GM21423 (cell line): Measurements from ENCODE around the gene NUF2.

Experiments
- ATAC-seq: cut with Tn5 transposase; IDR thresholded peaks from one replicate; pipeline ENCODE4 v1.9.1; 2021; ENCODE audit warnings: mild to moderate bottlenecking, moderate library complexity; ENCODE audit not compliant: unreplicated experiment

NUF2 gene

GRCh38 chr1:163399001-163399400 is 77.2 kb downstream of the NUF2 start:
- ATAC-seq = no peak

GRCh38 chr1:163399976-163400601 is 78.3 kb downstream of the NUF2 start:
- no peak for ATAC-seq

- no peak for ATAC-seq
These were observed 79.5 kb downstream of the NUF2 start for GRCh38 chr1:163401211-163401610.
